Mesendoderm (in vitro differentiated cells): Measurements from ENCODE around the gene OR13G1.

Source experiments
- DNase-seq: peaks from one replicate; pipeline ENCODE4 v3.0.0; 2013
- H2AK5ac ChIP-seq: 2 replicates; pipeline ENCODE4 v1.6.1; 2013; ENCODE audit warnings: low read length, inconsistent platforms
- H2BK120ac ChIP-seq: 2 replicates; pipeline ENCODE4 v1.6.1; 2013; ENCODE audit warnings: low read depth, mild to moderate bottlenecking, low read length, moderate library complexity, mixed read lengths
- H2BK15ac ChIP-seq: replicated peaks from 2 replicates; pipeline ENCODE4 v1.6.1; 2013; ENCODE audit warnings: low read depth, mild to moderate bottlenecking, moderate library complexity
- H2BK5ac ChIP-seq: 2 replicates; pipeline ENCODE4 v1.6.1; 2013; ENCODE audit warnings: low read length, inconsistent platforms
- H3K18ac ChIP-seq: 2 replicates; pipeline ENCODE4 v1.6.1; 2013; ENCODE audit warnings: mild to moderate bottlenecking, low read length, mixed read lengths
- H3K23ac ChIP-seq: one replicate; pipeline ENCODE4 v1.6.1; 2013; ENCODE audit warnings: low read length
- H3K27ac ChIP-seq: 2 replicates; pipeline ENCODE4 v1.5.1; 2013; ENCODE audit warnings: low read depth, mild to moderate bottlenecking, inconsistent platforms, low read length, moderate library complexity
- H3K27me3 ChIP-seq: 2 replicates; pipeline ENCODE4 v1.6.1; 2013; ENCODE audit warnings: low read length, control low read depth, mild to moderate bottlenecking, inconsistent platforms; ENCODE audit not compliant: insufficient read depth, poor library complexity
- H3K36me3 ChIP-seq: 2 replicates; pipeline ENCODE4 v1.6.1; 2013; ENCODE audit warnings: low read length, inconsistent platforms; ENCODE audit not compliant: control insufficient read depth, insufficient read depth
- H3K4ac ChIP-seq: one replicate; pipeline ENCODE4 v1.6.1; 2013; ENCODE audit warnings: low read depth, mild to moderate bottlenecking, low read length, moderate library complexity
- H3K4me1 ChIP-seq: 2 replicates; pipeline ENCODE4 v1.6.1; 2013; ENCODE audit warnings: low read depth, low read length, inconsistent platforms; ENCODE audit not compliant: control insufficient read depth
- H3K4me2 ChIP-seq: 2 replicates; pipeline ENCODE4 v1.6.1; 2013; ENCODE audit warnings: low read length
- H3K4me3 ChIP-seq: 2 replicates; pipeline ENCODE4 v1.5.1; 2013; ENCODE audit warnings: mild to moderate bottlenecking, low read length
- H3K56ac ChIP-seq: one replicate; pipeline ENCODE4 v1.6.1; 2013; ENCODE audit warnings: low read length
- H3K79me1 ChIP-seq: 2 replicates; pipeline ENCODE4 v1.6.1; 2013; ENCODE audit warnings: low read length, inconsistent platforms
- H3K79me2 ChIP-seq: 2 replicates; pipeline ENCODE4 v1.6.1; 2013; ENCODE audit warnings: mild to moderate bottlenecking, low read length; ENCODE audit not compliant: control insufficient read depth, insufficient read depth
- H3K9ac ChIP-seq: 2 replicates; pipeline ENCODE4 v1.6.1; 2013; ENCODE audit warnings: low read length, inconsistent platforms
- H4K5ac ChIP-seq: one replicate; pipeline ENCODE4 v1.6.1; 2013; ENCODE audit warnings: low read length
- H4K8ac ChIP-seq: one replicate; pipeline ENCODE4 v1.6.1; 2013; ENCODE audit warnings: low read depth, mild to moderate bottlenecking, control low read depth, low read length, moderate library complexity
- WGBS: extraction: QIAGEN DNeasy Blood & Tissue Kit; methylation state at CpG from one replicate; pipeline ENCODE4 v1.1.7; 2013; ENCODE audit warnings: low lambda C conversion rate, missing lambda C conversion rate; ENCODE audit not compliant: insufficient coverage; ENCODE audit errors: extremely low coverage; 5-methylcytosine and 5-hydroxymethylcytosine counted together

OR13G1 gene

DNA sequence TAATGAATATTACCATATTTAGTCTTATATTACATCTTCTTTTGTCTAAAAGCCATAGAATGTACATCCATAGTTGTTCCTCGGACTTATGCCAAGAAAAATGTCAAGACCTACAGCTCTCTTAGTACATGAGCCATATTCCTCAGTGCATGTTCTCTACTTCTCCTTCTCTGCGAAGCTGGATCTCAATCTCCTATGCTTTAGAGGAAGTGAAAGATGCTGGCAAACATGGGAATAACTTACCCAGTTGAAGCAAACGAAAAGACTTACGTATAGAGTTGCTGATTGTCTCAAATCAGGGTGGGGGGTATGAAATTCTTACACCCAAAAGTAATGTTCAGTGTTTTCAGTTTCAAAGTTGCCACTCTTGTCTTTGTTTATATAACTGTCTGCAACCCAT, 32.7 kb downstream of the OR13G1 start:
- Histone ChIP-seq H3K27ac (no peak overlapping the region), H4K5ac (no peak overlapping the region), H4K8ac (no peak overlapping the region), H3K4me3 (no peak overlapping the region), H2BK120ac (no peak overlapping the region), H3K9ac (no peak overlapping the region), H3K79me2 (no peaks in the 10 kb centered on the region), H3K18ac (no peak overlapping the region), H3K36me3 (no peaks in the 10 kb centered on the region), H2AK5ac (no peak overlapping the region), H3K4me2 (no peak overlapping the region), H3K79me1 (no peaks in the 10 kb centered on the region), H3K23ac (no peak overlapping the region), H3K4me1 (no peaks in the 10 kb centered on the region), H3K27me3 (no peaks in the 10 kb centered on the region), H2BK5ac (no peak overlapping the region), H3K4ac (no peak overlapping the region), H3K56ac (no peak overlapping the region), H2BK15ac (no peak overlapping the region)
- DNase-seq = no peak
- no CpG with 5 or more reads among the region's 4 CpGs for WGBS

DNA sequence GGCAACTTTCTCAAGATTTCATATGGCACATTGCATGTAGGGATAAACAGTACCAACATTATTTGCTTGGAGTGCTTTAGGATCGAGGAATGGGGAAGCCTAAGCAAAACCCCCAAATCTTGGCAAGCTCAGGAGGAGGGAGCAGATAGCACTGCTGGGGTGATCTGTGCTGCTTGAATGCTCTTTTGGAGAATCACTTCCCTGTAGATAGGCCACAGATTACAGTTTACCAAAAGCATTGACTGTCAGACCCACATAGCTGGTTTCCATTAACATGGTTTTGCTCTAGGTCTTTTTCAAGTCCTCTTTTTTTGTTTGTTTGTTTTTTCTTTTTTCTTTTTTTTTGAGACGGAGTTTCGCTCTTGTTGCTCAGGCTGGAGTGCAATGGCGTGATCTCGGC, 36.8 kb downstream of the OR13G1 start:
- H3K79me2 ChIP-seq = no peaks in the 10 kb centered on the region
- H2BK120ac ChIP-seq = no peak overlapping the region
- H3K18ac ChIP-seq = no peak overlapping the region
- no peak overlapping the region for H2BK15ac ChIP-seq
- H3K27me3 ChIP-seq = no peaks in the 10 kb centered on the region
- no peak overlapping the region for H3K9ac ChIP-seq
- no peak for DNase-seq
- no peak overlapping the region for H3K27ac ChIP-seq
- H4K8ac ChIP-seq = no peak overlapping the region
- H3K79me1 ChIP-seq = no peaks in the 10 kb centered on the region
- no peak overlapping the region for H3K56ac ChIP-seq
- WGBS = no CpG with 5 or more reads among the region's 5 CpGs
- H3K36me3 ChIP-seq = no peaks in the 10 kb centered on the region
- no peak overlapping the region for H2AK5ac ChIP-seq
- no peak overlapping the region for H2BK5ac ChIP-seq
- H3K4me2 ChIP-seq = no peak overlapping the region
- H3K23ac ChIP-seq = no peak overlapping the region
- H3K4ac ChIP-seq = no peak overlapping the region
- no peaks in the 10 kb centered on the region for H3K4me1 ChIP-seq
- H4K5ac ChIP-seq = no peak overlapping the region
- H3K4me3 ChIP-seq = no peak overlapping the region

DNA sequence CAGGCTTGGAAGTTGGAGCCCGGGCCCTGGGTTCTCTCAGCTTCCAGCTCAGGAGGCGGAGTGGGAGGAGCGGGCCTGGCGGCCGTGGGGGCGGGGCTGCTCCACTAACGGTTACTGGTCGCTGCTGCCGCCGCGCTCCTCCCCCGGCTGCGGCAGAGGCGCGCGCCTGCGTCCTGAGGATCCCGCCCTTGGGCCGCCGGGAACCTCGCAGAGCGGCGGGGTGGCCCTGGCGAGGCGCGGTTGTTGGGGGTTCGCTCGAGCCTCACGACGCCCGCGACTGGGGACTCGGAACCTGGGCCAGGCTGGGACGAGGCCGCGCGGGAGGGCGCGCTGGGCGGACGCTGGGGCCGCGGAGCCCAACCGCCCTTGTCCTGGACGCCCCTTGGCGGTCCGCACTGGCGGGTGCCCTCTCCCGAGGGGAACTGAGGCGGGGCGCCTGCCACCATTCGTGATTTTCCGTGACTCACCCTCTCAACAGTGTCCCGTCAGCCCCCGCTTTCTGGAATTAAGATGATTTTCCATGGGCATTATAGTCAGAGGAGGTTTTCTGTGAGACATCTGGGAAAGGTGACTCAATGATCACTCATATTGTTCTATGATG, 40.1 kb downstream of the OR13G1 start:
- Histone ChIP-seq H3K4me3 (no peak overlapping the region), H2AK5ac (no peak overlapping the region), H3K18ac (peak overlapping the region; percentile 62), H3K36me3 (no peaks in the 10 kb centered on the region), H3K79me1 (no peaks in the 10 kb centered on the region), H3K27me3 (no peaks in the 10 kb centered on the region), H4K8ac (peak overlapping the region; percentile 97), H3K4me1 (no peaks in the 10 kb centered on the region), H3K9ac (peak overlapping the region; percentile 61), H3K27ac (no peak overlapping the region), H3K4ac (no peak overlapping the region), H3K23ac (no peak overlapping the region), H3K4me2 (no peak overlapping the region), H4K5ac (no peak overlapping the region), H2BK15ac (no peak overlapping the region), H3K79me2 (no peaks in the 10 kb centered on the region), H2BK5ac (no peak overlapping the region), H3K56ac (peak overlapping the region; percentile 73), H2BK120ac (no peak overlapping the region)
- no CpG with 5 or more reads among the region's 55 CpGs for WGBS
- peak; percentile 66 for DNase-seq

DNA sequence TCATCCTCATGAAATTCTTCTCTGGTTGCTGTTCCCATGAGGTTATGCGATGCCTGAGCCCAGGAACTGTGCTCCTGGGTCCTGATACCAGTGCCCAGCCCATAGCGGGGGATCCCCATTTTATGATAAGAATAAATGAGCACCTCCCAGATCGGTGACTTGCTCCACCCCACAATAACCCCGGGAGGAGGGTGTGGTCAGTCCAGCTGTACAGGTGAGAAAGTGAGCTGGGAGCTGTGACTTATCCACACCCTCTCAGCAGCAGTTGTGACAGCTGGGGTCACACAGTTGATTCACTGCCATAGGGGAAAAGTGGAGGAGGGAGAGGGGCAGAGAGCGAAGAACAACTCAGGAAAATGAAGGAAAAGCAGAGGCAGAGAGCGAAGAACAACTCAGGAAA, 40.8 kb downstream of the OR13G1 start:
- H3K4me1 ChIP-seq = no peaks in the 10 kb centered on the region
- DNase-seq = no peak
- no peak overlapping the region for H3K9ac ChIP-seq
- H2BK15ac ChIP-seq = no peak overlapping the region
- H3K23ac ChIP-seq = no peak overlapping the region
- H4K5ac ChIP-seq = no peak overlapping the region
- no peaks in the 10 kb centered on the region for H3K27me3 ChIP-seq
- H3K4ac ChIP-seq = no peak overlapping the region
- H3K56ac ChIP-seq = no peak overlapping the region
- H2BK120ac ChIP-seq = no peak overlapping the region
- H3K79me2 ChIP-seq = no peaks in the 10 kb centered on the region
- WGBS = no CpG with 5 or more reads among the region's 6 CpGs
- no peak overlapping the region for H3K27ac ChIP-seq
- no peak overlapping the region for H2BK5ac ChIP-seq
- H2AK5ac ChIP-seq = no peak overlapping the region
- H3K79me1 ChIP-seq = no peaks in the 10 kb centered on the region
- H3K36me3 ChIP-seq = no peaks in the 10 kb centered on the region
- no peak overlapping the region for H3K18ac ChIP-seq
- H3K4me2 ChIP-seq = no peak overlapping the region
- H3K4me3 ChIP-seq = no peak overlapping the region
- H4K8ac ChIP-seq = no peak overlapping the region

DNA sequence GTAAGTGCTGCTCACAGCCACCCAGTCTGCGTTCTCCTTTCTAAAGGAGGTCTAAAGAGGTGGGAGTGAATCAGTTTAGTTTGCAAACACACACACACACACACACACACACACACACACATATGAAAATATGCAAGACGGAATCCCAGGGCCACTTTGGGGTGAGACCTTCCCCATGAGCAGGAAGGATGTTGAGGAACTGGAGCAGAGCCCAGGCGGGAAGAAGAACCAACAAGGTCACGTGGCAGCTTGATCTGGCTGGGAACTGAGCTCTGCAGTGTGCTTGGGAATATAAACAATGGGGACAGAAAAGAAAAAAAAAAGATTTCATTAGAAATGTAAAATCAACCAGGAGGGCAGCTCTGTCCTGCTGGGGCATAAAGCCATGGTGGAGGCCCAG, 41.5 kb downstream of the OR13G1 start:
- WGBS = no CpG with 5 or more reads among the region's 4 CpGs
- H3K27me3 ChIP-seq = no peaks in the 10 kb centered on the region
- H2BK5ac ChIP-seq = no peak overlapping the region
- no peak overlapping the region for H2BK15ac ChIP-seq
- H4K8ac ChIP-seq = no peak overlapping the region
- no peaks in the 10 kb centered on the region for H3K79me1 ChIP-seq
- H3K36me3 ChIP-seq = no peaks in the 10 kb centered on the region
- no peak overlapping the region for H2BK120ac ChIP-seq
- H3K18ac ChIP-seq = no peak overlapping the region
- no peak overlapping the region for H3K27ac ChIP-seq
- H3K79me2 ChIP-seq = no peaks in the 10 kb centered on the region
- H3K56ac ChIP-seq = no peak overlapping the region
- DNase-seq = no peak
- H3K23ac ChIP-seq = no peak overlapping the region
- no peak overlapping the region for H3K4ac ChIP-seq
- H3K4me2 ChIP-seq = no peak overlapping the region
- no peak overlapping the region for H2AK5ac ChIP-seq
- H3K4me1 ChIP-seq = no peaks in the 10 kb centered on the region
- no peak overlapping the region for H4K5ac ChIP-seq
- H3K9ac ChIP-seq = no peak overlapping the region
- no peak overlapping the region for H3K4me3 ChIP-seq

DNA sequence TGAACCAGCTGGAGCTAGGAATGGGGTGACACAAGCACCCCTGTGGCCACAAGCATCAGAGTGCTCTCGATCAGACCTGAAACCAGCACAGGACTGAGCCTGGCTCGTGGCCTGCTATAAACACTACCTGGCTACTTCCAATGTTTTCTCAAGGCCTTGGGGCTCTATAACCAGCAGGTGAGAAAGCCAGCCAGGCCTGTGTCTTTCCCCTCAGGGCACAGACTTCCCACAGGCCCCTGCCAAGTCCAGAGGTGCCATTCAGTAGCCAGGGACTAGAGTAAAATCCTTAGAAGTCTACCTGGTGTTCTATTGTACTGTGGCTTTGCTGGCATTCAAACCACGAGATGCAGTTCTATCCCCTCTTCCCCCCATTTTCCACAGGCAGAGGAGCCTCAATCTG, 51.6 kb downstream of the OR13G1 start:
- Histone ChIP-seq H3K9ac (no peak overlapping the region), H3K4me1 (no peaks in the 10 kb centered on the region), H2AK5ac (no peak overlapping the region), H3K36me3 (no peaks in the 10 kb centered on the region), H3K56ac (no peak overlapping the region), H4K8ac (no peak overlapping the region), H3K27me3 (no peaks in the 10 kb centered on the region), H4K5ac (no peak overlapping the region), H3K79me2 (no peaks in the 10 kb centered on the region), H3K18ac (no peak overlapping the region), H3K27ac (no peak overlapping the region), H3K4ac (no peak overlapping the region), H3K23ac (no peak overlapping the region), H3K4me3 (no peak overlapping the region), H2BK120ac (no peak overlapping the region), H2BK15ac (no peak overlapping the region), H3K79me1 (no peaks in the 10 kb centered on the region), H2BK5ac (no peak overlapping the region), H3K4me2 (no peak overlapping the region)
- WGBS = no CpG with 5 or more reads among the region's 3 CpGs
- no peak for DNase-seq
